IMR-90 (cell line): Measurements from ENCODE around the gene USO1. TPM values are rescaled to one million over a fixed set of nuclear protein-coding genes. Genes with fewer than 3 reads are reported as not detected.

Source experiments
- ATAC-seq: fragments of 200-7000 bp; cut with Tn5 transposase; 2 replicates; pipeline ENCODE4 v1.9.1; 2020; ENCODE audit warnings: low read depth, mild to moderate bottlenecking, moderate library complexity
- BruUV-seq: library from RNA; stranded (reverse); fragments of 400-500 nt; replicated peaks from 2 replicates; lab custom pipeline; 2021; lab: Mats Ljungman, UMichigan
- CTCF ChIA-PET: fragments of 300-600 bp; formaldehyde crosslinking; extraction: SDS; loops from one replicate; lab custom pipeline; 2021; ENCODE audit warnings: antibody characterized with exemption; lab: Yijun Ruan, JAX
- POLR2A ChIA-PET: fragments of 300-600 bp; sonication (Branson Sonifier 250); formaldehyde crosslinking; loops from one replicate; lab custom pipeline; 2022; ENCODE audit warnings: antibody characterized with exemption; ENCODE audit not compliant: unreplicated experiment; lab: Charles Lee
- DNase-seq: peaks from one replicate; pipeline ENCODE4 v3.0.0; 2013
- H2AFZ ChIP-seq: replicated peaks from 2 replicates; pipeline ENCODE3; 2013; ENCODE audit warnings: low read length, mild to moderate bottlenecking; ENCODE audit not compliant: poor library complexity
- H2AK5ac ChIP-seq: 2 replicates; pipeline ENCODE4 v1.6.1; 2013; ENCODE audit warnings: low read depth, low read length, inconsistent platforms
- H2AK9ac ChIP-seq: replicated peaks from 2 replicates; pipeline ENCODE3; 2013; ENCODE audit warnings: mild to moderate bottlenecking, low read depth, low read length, moderate library complexity; ENCODE audit not compliant: poor library complexity
- H2BK120ac ChIP-seq: 2 replicates; pipeline ENCODE4 v1.6.1; 2013; ENCODE audit warnings: low read depth, low read length, inconsistent platforms
- H2BK15ac ChIP-seq: 3 replicates; pipeline ENCODE4 v1.6.1; 2013; ENCODE audit warnings: low read depth, low read length, inconsistent platforms
- H2BK20ac ChIP-seq: 2 replicates; pipeline ENCODE4 v1.6.1; 2013; ENCODE audit warnings: low read depth, mild to moderate bottlenecking, inconsistent platforms, low read length, moderate library complexity
- H2BK5ac ChIP-seq: 2 replicates; pipeline ENCODE4 v1.6.1; 2013; ENCODE audit warnings: mild to moderate bottlenecking, low read depth, low read length, inconsistent platforms; ENCODE audit not compliant: poor library complexity, severe bottlenecking
- H3K14ac ChIP-seq: replicated peaks from 2 replicates; pipeline ENCODE4 v1.6.1; 2013; ENCODE audit warnings: low read depth, low read length, inconsistent platforms
- H3K18ac ChIP-seq: 2 replicates; pipeline ENCODE4 v1.6.1; 2013; ENCODE audit warnings: low read depth, low read length, control low read depth
- H3K23ac ChIP-seq: 2 replicates; pipeline ENCODE4 v1.6.1; 2013; ENCODE audit warnings: low read depth, low read length, inconsistent platforms
- H3K27ac ChIP-seq: 2 replicates; pipeline ENCODE4 v1.5.1; 2013; ENCODE audit warnings: mild to moderate bottlenecking, control low read depth, low read length; ENCODE audit not compliant: insufficient read depth
- H3K27me3 ChIP-seq: 2 replicates; pipeline ENCODE4 v1.6.1; 2013; ENCODE audit warnings: low read length; ENCODE audit not compliant: control insufficient read depth, insufficient read depth
- H3K36me3 ChIP-seq: 2 replicates; pipeline ENCODE4 v1.6.1; 2013; ENCODE audit warnings: low read length, mixed read lengths; ENCODE audit not compliant: control insufficient read depth, insufficient read depth
- H3K4ac ChIP-seq: 2 replicates; pipeline ENCODE4 v1.6.1; 2013; ENCODE audit warnings: low read depth, low read length, inconsistent platforms
- H3K4me1 ChIP-seq: 2 replicates; pipeline ENCODE4 v1.6.1; 2013; ENCODE audit warnings: low read length, mixed read lengths; ENCODE audit not compliant: control insufficient read depth, insufficient read depth
- H3K4me2 ChIP-seq: 2 replicates; pipeline ENCODE4 v1.6.1; 2013; ENCODE audit warnings: low read depth, mild to moderate bottlenecking, control low read depth, low read length, moderate library complexity
- H3K4me3 ChIP-seq: 2 replicates; pipeline ENCODE4 v1.5.1; 2013; ENCODE audit warnings: low read depth, mild to moderate bottlenecking, control low read depth, low read length, moderate library complexity; ENCODE audit not compliant: insufficient read depth
- H3K56ac ChIP-seq: 2 replicates; pipeline ENCODE4 v1.6.1; 2013; ENCODE audit warnings: low read length, inconsistent platforms; ENCODE audit not compliant: insufficient read depth; ENCODE audit errors: extremely low read depth
- H3K79me1 ChIP-seq, 2 experiments: 2 replicates each; pipeline ENCODE4 v1.6.1; 2013; ENCODE audit warnings: low read length in 2 of 2, inconsistent platforms in 1 of 2, low read depth in 1 of 2
- H3K9ac ChIP-seq: 2 replicates; pipeline ENCODE4 v1.6.1; 2013; ENCODE audit warnings: low read depth, low read length, control low read depth
- H3K9me1 ChIP-seq: 2 replicates; pipeline ENCODE4 v1.6.1; 2013; ENCODE audit warnings: low read length, inconsistent platforms; ENCODE audit not compliant: insufficient read depth
- H3K9me3 ChIP-seq: 2 replicates; pipeline ENCODE4 v1.6.1; 2013; ENCODE audit warnings: low read length; ENCODE audit not compliant: control insufficient read depth, insufficient read depth
- H4K20me1 ChIP-seq: 2 replicates; pipeline ENCODE4 v1.6.1; 2013; ENCODE audit warnings: low read length, inconsistent platforms; ENCODE audit not compliant: insufficient read depth
- H4K5ac ChIP-seq: 2 replicates; pipeline ENCODE4 v1.6.1; 2013; ENCODE audit warnings: mild to moderate bottlenecking, low read depth, low read length, control low read depth
- H4K8ac ChIP-seq, 2 experiments: 2 replicates each; pipeline ENCODE4 v1.6.1; 2013; ENCODE audit warnings: low read depth in 2 of 2, low read length in 2 of 2, control low read depth in 1 of 2, inconsistent platforms in 1 of 2
- H4K91ac ChIP-seq: 2 replicates; pipeline ENCODE4 v1.6.1; 2013; ENCODE audit warnings: low read depth, low read length, inconsistent platforms; ENCODE audit not compliant: insufficient read depth
- BHLHE40 ChIP-seq: fragments of 150-350 bp; IDR thresholded peaks from 2 replicates; pipeline ENCODE4 v1.6.1; 2016; ENCODE audit warnings: mild to moderate bottlenecking, low read depth, low read length
- CEBPB ChIP-seq: IDR thresholded peaks from 2 replicates; pipeline ENCODE4 v1.6.1; 2012; ENCODE audit warnings: low read depth, low read length, improper control_type of control experiment
- CHD1 ChIP-seq: IDR thresholded peaks from 2 replicates; pipeline ENCODE4 v1.6.1; 2012; ENCODE audit warnings: low read depth, low read length, improper control_type of control experiment
- FOS ChIP-seq: fragments of 150-350 bp; IDR thresholded peaks from 2 replicates; pipeline ENCODE4 v1.6.1; 2016; ENCODE audit warnings: low read depth, low read length
- MAFK ChIP-seq: IDR thresholded peaks from 2 replicates; pipeline ENCODE4 v1.6.1; 2012; ENCODE audit warnings: low read depth, low read length, improper control_type of control experiment
- MAZ ChIP-seq: IDR thresholded peaks from 2 replicates; pipeline ENCODE4 v1.6.1; 2012; ENCODE audit warnings: low read depth, mild to moderate bottlenecking, low read length, improper control_type of control experiment, moderate library complexity, borderline replicate concordance
- MXI1 ChIP-seq: IDR thresholded peaks from 2 replicates; pipeline ENCODE4 v1.6.1; 2012; ENCODE audit warnings: low read depth, mild to moderate bottlenecking, low read length, moderate library complexity, borderline replicate concordance
- NFE2L2 ChIP-seq: fragments of 150-350 bp; IDR thresholded peaks from 2 replicates; pipeline ENCODE4 v1.6.1; 2016; ENCODE audit warnings: low read depth, mild to moderate bottlenecking, low read length
- POLR2A ChIP-seq: IDR thresholded peaks from 2 replicates; pipeline ENCODE4 v1.6.1; 2012; ENCODE audit warnings: mild to moderate bottlenecking, low read depth, low read length
- RAD21 ChIP-seq: IDR thresholded peaks from 2 replicates; pipeline ENCODE4 v1.6.1; 2012; ENCODE audit warnings: low read length, improper control_type of control experiment
- RCOR1 ChIP-seq: IDR thresholded peaks from 2 replicates; pipeline ENCODE4 v1.6.1; 2012; ENCODE audit warnings: mild to moderate bottlenecking, low read length, improper control_type of control experiment; ENCODE audit not compliant: insufficient replicate concordance
- RFX5 ChIP-seq: IDR thresholded peaks from 2 replicates; pipeline ENCODE4 v1.8.0; 2012; ENCODE audit warnings: low read depth, mild to moderate bottlenecking, low read length, moderate library complexity
- SMC3 ChIP-seq: fragments of 150-350 bp; IDR thresholded peaks from 2 replicates; pipeline ENCODE4 v1.6.1; 2016; ENCODE audit warnings: low read depth, mild to moderate bottlenecking, antibody characterized with exemption, low read length, moderate library complexity
- WGBS, 2 experiments: methylation state at CpG; one replicate each; pipeline versions ENCODE4 v1.1.5 to v1.1.7; 2013; ENCODE audit warnings: missing lambda C conversion rate in 2 of 2; ENCODE audit not compliant: insufficient read length in 1 of 2; ENCODE audit errors: extremely low coverage in 2 of 2; 5-methylcytosine and 5-hydroxymethylcytosine counted together
- dilution Hi-C: fragments of 300-500 bp; cut with HindIII; formaldehyde crosslinking; loops from one replicate; pipeline ENCODE4 v1.14.3; 2018; ENCODE audit warnings: low sequenced_read_pairs; ENCODE audit not compliant: unreplicated experiment
- in situ Hi-C: fragments of 300-500 bp; cut with MboI; formaldehyde crosslinking; loops from 3 replicates; pipeline ENCODE4 v1.14.3; 2019; ENCODE audit warnings: low sequenced_read_pairs, inconsistent platforms, mixed read lengths
- intact Hi-C: fragments of 100-400 bp; cut with micrococcal nuclease; formaldehyde crosslinking; loops from 2 replicates; pipeline ENCODE4 v1.10.0; 2022
- polyA plus RNA-seq, 3 experiments: library from polyadenylated mRNA; depleted of rRNA; stranded (reverse); fragments of >200 nt; gene quantifications; 2 replicates each; pipeline ENCODE4 v1.2.3, GENCODE V29; 2012; ENCODE audit warnings: low replicate concordance in 1 of 3
- total RNA-seq: library from RNA; depleted of rRNA; stranded (reverse); fragments of >200 nt; gene quantifications from 2 replicates; pipeline ENCODE4 v1.2.3, GENCODE V29; 2012
- TF ChIP-seq, protein P1 (sequence below): conservative IDR thresholded peaks from 2 replicates; pipeline ENCODE4 v1.5.1; 2012; ENCODE audit warnings: mild to moderate bottlenecking, low read depth, low read length, improper control_type of control experiment
- TF ChIP-seq, protein P2 (sequence below): fragments of 150-350 bp; IDR thresholded peaks from 2 replicates; pipeline ENCODE4 v1.6.1; 2016; ENCODE audit warnings: low read depth, mild to moderate bottlenecking, low read length, moderate library complexity, borderline replicate concordance
- TF ChIP-seq, protein P3 (sequence below): fragments of 150-350 bp; IDR thresholded peaks from 2 replicates; pipeline ENCODE4 v1.6.1; 2017; ENCODE audit warnings: mild to moderate bottlenecking, antibody characterized with exemption, low read length, low read depth

The USO1 gene
- total and polyA plus RNA-seq, 2 of the 4 experiments (the other 2 are of a cell fraction) = 63.7 to 121 TPM

- dilution Hi-C loops (no loop called here), intact Hi-C loops (no loop called here), in situ Hi-C loops (no loop called here)
- H3K27ac ChIP-seq = no peak overlapping the region
- H4K91ac ChIP-seq = no peak overlapping the region
- no peak overlapping the region for H3K18ac ChIP-seq
- H4K20me1 ChIP-seq = no peaks in the 10 kb centered on the region
- ChIA-PET CTCF (no interaction called here), POLR2A (no interaction called here)
- no peak overlapping the region for H2BK5ac ChIP-seq
- H3K9me3 ChIP-seq = no peaks in the 10 kb centered on the region
- H3K4me2 ChIP-seq = no peak overlapping the region
- no TSS peak for BruUV-seq
- H3K9ac ChIP-seq = no peak overlapping the region
- no peak overlapping the region for H3K14ac ChIP-seq
- H3K9me1 ChIP-seq = no peaks in the 10 kb centered on the region
- H3K4me3 ChIP-seq = no peak overlapping the region
- no peak overlapping the region for H2AK5ac ChIP-seq
- H3K56ac ChIP-seq = no peak overlapping the region
- no peak overlapping the region for H4K5ac ChIP-seq
- H2BK120ac ChIP-seq = no peak overlapping the region
- H3K23ac ChIP-seq = no peak overlapping the region
- DNase-seq (no peak), ATAC-seq (no peak)
- H2AK9ac ChIP-seq = no peak overlapping the region
- no peak overlapping the region for H4K8ac ChIP-seq
- TF ChIP-seq MAZ (no peak), RAD21 (no peak), FOS (no peak), SMC3 (no peak), POLR2A (no peak), BHLHE40 (no peak), CHD1 (no peak), RCOR1 (no peak), MAFK (no peak), RFX5 (no peak), CEBPB (no peak), NFE2L2 (no peak), MXI1 (no peak)
- TF ChIP-seq, protein P1, sequence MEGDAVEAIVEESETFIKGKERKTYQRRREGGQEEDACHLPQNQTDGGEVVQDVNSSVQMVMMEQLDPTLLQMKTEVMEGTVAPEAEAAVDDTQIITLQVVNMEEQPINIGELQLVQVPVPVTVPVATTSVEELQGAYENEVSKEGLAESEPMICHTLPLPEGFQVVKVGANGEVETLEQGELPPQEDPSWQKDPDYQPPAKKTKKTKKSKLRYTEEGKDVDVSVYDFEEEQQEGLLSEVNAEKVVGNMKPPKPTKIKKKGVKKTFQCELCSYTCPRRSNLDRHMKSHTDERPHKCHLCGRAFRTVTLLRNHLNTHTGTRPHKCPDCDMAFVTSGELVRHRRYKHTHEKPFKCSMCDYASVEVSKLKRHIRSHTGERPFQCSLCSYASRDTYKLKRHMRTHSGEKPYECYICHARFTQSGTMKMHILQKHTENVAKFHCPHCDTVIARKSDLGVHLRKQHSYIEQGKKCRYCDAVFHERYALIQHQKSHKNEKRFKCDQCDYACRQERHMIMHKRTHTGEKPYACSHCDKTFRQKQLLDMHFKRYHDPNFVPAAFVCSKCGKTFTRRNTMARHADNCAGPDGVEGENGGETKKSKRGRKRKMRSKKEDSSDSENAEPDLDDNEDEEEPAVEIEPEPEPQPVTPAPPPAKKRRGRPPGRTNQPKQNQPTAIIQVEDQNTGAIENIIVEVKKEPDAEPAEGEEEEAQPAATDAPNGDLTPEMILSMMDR = no peak
- TF ChIP-seq, protein P2, sequence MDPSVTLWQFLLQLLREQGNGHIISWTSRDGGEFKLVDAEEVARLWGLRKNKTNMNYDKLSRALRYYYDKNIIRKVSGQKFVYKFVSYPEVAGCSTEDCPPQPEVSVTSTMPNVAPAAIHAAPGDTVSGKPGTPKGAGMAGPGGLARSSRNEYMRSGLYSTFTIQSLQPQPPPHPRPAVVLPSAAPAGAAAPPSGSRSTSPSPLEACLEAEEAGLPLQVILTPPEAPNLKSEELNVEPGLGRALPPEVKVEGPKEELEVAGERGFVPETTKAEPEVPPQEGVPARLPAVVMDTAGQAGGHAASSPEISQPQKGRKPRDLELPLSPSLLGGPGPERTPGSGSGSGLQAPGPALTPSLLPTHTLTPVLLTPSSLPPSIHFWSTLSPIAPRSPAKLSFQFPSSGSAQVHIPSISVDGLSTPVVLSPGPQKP = no peak
- TF ChIP-seq, protein P3, sequence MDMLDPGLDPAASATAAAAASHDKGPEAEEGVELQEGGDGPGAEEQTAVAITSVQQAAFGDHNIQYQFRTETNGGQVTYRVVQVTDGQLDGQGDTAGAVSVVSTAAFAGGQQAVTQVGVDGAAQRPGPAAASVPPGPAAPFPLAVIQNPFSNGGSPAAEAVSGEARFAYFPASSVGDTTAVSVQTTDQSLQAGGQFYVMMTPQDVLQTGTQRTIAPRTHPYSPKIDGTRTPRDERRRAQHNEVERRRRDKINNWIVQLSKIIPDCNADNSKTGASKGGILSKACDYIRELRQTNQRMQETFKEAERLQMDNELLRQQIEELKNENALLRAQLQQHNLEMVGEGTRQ = no peak
- H2BK20ac ChIP-seq = no peak overlapping the region
- H2AFZ ChIP-seq = no peak overlapping the region
- no CpG with 5 or more reads among the region's 1 CpG for WGBS, 2 experiments
- no peaks in the 10 kb centered on the region for H3K36me3 ChIP-seq
- H2BK15ac ChIP-seq = no peak overlapping the region
- H3K27me3 ChIP-seq = no peaks in the 10 kb centered on the region
- H3K4ac ChIP-seq = no peak overlapping the region
- H3K79me1 ChIP-seq = peaks cover 2 to 5% of the 10 kb centered on the region in 2 experiments; a peak in 1 of 4 replicates
- H3K4me1 ChIP-seq = no peaks in the 10 kb centered on the region
Observed at GRCh38 chr4:75699299-75699698, 25.1 kb upstream of the USO1 start.
